DMS53 (cell line): Measurements from ENCODE around the gene CRK.
"Not testable (repeated sequence)": the region's sequence is repeated elsewhere in the genome, so short reads cannot be mapped to it uniquely, and the experiment has no call there.

Experiments
- DNase-seq: peaks from one replicate; lab custom pipeline; 2025; lab: John Stamatoyannopoulos, UW

CRK gene

GRCh38 chr17:1387490-1388227 is 68.4 kb downstream of the CRK start:
- DNase-seq = not testable (repeated sequence)

- DNase-seq = not testable (repeated sequence)
Observed at GRCh38 chr17:1386675-1387190, 69.3 kb downstream of the CRK start.

- no peak for DNase-seq
Observed at GRCh38 chr17:1386265-1386664, 69.8 kb downstream of the CRK start.

GRCh38 chr17:1385861-1386260 is 70.2 kb downstream of the CRK start:
- no peak for DNase-seq

- DNase-seq = no peak
Observed at GRCh38 chr17:1384905-1385435, 71.1 kb downstream of the CRK start.

- no peak for DNase-seq
Observed at GRCh38 chr17:1379930-1380313, 76.1 kb downstream of the CRK start.

GRCh38 chr17:1379208-1379929 is 76.7 kb downstream of the CRK start:
- DNase-seq = no peak

- DNase-seq = not testable (repeated sequence)
Observed at GRCh38 chr17:1378476-1378860, 77.6 kb downstream of the CRK start.

- DNase-seq = no peak
Observed at GRCh38 chr17:1377334-1377733, 78.7 kb downstream of the CRK start.

GRCh38 chr17:1376061-1376460 is 80.0 kb downstream of the CRK start:
- DNase-seq = no peak

- DNase-seq = no peak
Observed at GRCh38 chr17:1375615-1376014, 80.4 kb downstream of the CRK start.

- DNase-seq = no peak
Observed at GRCh38 chr17:1374431-1375177, 81.4 kb downstream of the CRK start.

- DNase-seq = no peak
Observed at GRCh38 chr17:1373707-1374237, 82.3 kb downstream of the CRK start.

GRCh38 chr17:1372618-1373017 is 83.4 kb downstream of the CRK start:
- DNase-seq = no peak

GRCh38 chr17:1371893-1372590 is 84.0 kb downstream of the CRK start:
- no peak for DNase-seq
